ENCODE measurements around the gene AMD1.
"Not testable (repeated sequence)": the region's sequence is repeated elsewhere in the genome, so short reads cannot be mapped to it uniquely, and the experiment has no call there.

The AMD1 gene

DNA sequence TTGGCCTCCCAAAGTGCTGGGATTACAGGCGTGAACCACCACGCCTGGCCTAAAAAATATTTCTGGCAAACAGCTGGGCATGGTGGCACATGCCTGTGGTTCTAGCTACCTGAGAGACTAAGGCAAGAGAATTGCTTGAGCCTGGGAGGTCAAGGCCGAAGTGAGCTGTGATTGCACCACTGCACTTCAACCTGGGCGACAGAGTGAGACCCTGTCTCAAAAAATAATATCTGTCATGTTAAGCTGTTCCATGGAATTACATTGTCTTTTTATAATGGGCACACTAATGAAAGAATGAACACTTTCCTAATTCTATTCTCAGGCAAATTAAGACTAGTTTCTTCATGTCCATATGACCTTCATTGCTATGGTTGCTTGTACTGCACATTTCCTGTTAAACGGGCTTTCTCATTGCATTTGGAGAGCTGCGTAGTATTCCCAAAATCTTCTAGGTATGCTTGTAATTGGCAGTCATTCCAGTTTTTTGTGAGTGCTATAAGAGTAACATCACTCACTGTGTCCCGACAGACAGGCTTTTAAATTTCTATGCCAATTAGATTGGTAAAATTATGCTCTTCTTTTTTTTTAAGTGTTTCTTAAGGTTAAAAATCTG lies 12.1 kb downstream of the AMD1 start:
- H3K4me3 ChIP-seq (ENCODE audit: insufficient read depth, low read depth, low read length, poor library complexity, severe bottlenecking) = no peak overlapping the region
- H3K36me3 ChIP-seq (ENCODE audit: control insufficient read depth, insufficient read depth, low read length) = peaks cover 23% of the 10 kb centered on the region
- DNase-seq = no peak
- H3K9me3 ChIP-seq (ENCODE audit: control insufficient read depth, low read length) = no peaks in the 10 kb centered on the region
- H3K27me3 ChIP-seq (replicated peaks; ENCODE audit: control insufficient read depth, insufficient read depth, low read length, poor library complexity, severe bottlenecking) = no peaks in the 10 kb centered on the region
- no peak overlapping the region for H3K27ac ChIP-seq (ENCODE audit: insufficient read depth, low read length, poor library complexity, severe bottlenecking)
- peaks cover 31% of the 10 kb centered on the region for H3K4me1 ChIP-seq (ENCODE audit: control insufficient read depth, insufficient read depth, low read length, poor library complexity, severe bottlenecking)

DNA sequence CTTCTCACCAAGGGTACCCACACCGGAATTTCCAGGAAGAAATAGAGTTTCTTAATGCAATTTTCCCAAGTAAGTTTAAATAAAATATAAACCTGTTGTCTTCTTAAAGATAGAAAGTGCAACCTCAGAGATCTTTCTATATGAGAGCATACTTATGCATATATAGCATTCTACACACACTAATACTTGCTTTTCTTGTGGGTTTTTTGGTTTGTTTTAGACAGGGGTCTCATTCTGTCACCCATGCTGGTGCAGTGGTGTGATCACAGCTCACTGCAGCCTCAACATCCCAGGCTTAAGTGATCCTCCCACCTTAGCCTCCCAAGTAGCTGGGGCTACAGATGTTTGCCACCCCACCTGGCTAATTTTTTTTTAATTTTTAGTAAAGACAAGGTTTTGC lies 15.7 kb downstream of the AMD1 start:
- peaks cover 53% of the 10 kb centered on the region for H3K36me3 ChIP-seq (ENCODE audit: control insufficient read depth, insufficient read depth, low read length)
- H3K27ac ChIP-seq (ENCODE audit: insufficient read depth, low read length, poor library complexity, severe bottlenecking) = no peak overlapping the region
- no peak overlapping the region for H3K4me3 ChIP-seq (ENCODE audit: insufficient read depth, low read depth, low read length, poor library complexity, severe bottlenecking)
- H3K4me1 ChIP-seq (ENCODE audit: control insufficient read depth, insufficient read depth, low read length, poor library complexity, severe bottlenecking) = peaks cover 3% of the 10 kb centered on the region
- DNase-seq = no peak
- H3K27me3 ChIP-seq (replicated peaks; ENCODE audit: control insufficient read depth, insufficient read depth, low read length, poor library complexity, severe bottlenecking) = no peaks in the 10 kb centered on the region
- no peaks in the 10 kb centered on the region for H3K9me3 ChIP-seq (ENCODE audit: control insufficient read depth, low read length)

- no peaks in the 10 kb centered on the region for H3K27me3 ChIP-seq (replicated peaks; ENCODE audit: control insufficient read depth, insufficient read depth, low read length, poor library complexity, severe bottlenecking)
- no peaks in the 10 kb centered on the region for H3K4me1 ChIP-seq (ENCODE audit: control insufficient read depth, insufficient read depth, low read length, poor library complexity, severe bottlenecking)
- no peak overlapping the region for H3K27ac ChIP-seq (ENCODE audit: insufficient read depth, low read length, poor library complexity, severe bottlenecking)
- peaks cover 58% of the 10 kb centered on the region for H3K36me3 ChIP-seq (ENCODE audit: control insufficient read depth, insufficient read depth, low read length)
- H3K9me3 ChIP-seq (ENCODE audit: control insufficient read depth, low read length) = no peaks in the 10 kb centered on the region
- DNase-seq = no peak
- H3K4me3 ChIP-seq (ENCODE audit: insufficient read depth, low read depth, low read length, poor library complexity, severe bottlenecking) = no peak overlapping the region
Measured at GRCh38 chr6:110895907-110896608, 21.5 kb downstream of the AMD1 start.

- Histone ChIP-seq H3K4me3 (ENCODE audit: insufficient read depth, low read depth, low read length, poor library complexity, severe bottlenecking) (no peak overlapping the region), H3K27ac (ENCODE audit: insufficient read depth, low read length, poor library complexity, severe bottlenecking) (no peak overlapping the region), H3K27me3 (replicated peaks; ENCODE audit: control insufficient read depth, insufficient read depth, low read length, poor library complexity, severe bottlenecking) (no peaks in the 10 kb centered on the region), H3K9me3 (ENCODE audit: control insufficient read depth, low read length) (no peaks in the 10 kb centered on the region), H3K4me1 (ENCODE audit: control insufficient read depth, insufficient read depth, low read length, poor library complexity, severe bottlenecking) (no peaks in the 10 kb centered on the region), H3K36me3 (ENCODE audit: control insufficient read depth, insufficient read depth, low read length) (peaks cover 44% of the 10 kb centered on the region)
- DNase-seq = no peak
Measured at GRCh38 chr6:110897433-110897832, 22.8 kb downstream of the AMD1 start.

- Histone ChIP-seq H3K4me1 (ENCODE audit: control insufficient read depth, insufficient read depth, low read length, poor library complexity, severe bottlenecking) (no peaks in the 10 kb centered on the region), H3K36me3 (ENCODE audit: control insufficient read depth, insufficient read depth, low read length) (peaks cover 37% of the 10 kb centered on the region), H3K9me3 (ENCODE audit: control insufficient read depth, low read length) (no peaks in the 10 kb centered on the region), H3K27me3 (replicated peaks; ENCODE audit: control insufficient read depth, insufficient read depth, low read length, poor library complexity, severe bottlenecking) (no peaks in the 10 kb centered on the region), H3K27ac (ENCODE audit: insufficient read depth, low read length, poor library complexity, severe bottlenecking) (no peak overlapping the region), H3K4me3 (ENCODE audit: insufficient read depth, low read depth, low read length, poor library complexity, severe bottlenecking) (no peak overlapping the region)
- DNase-seq = no peak
Measured at GRCh38 chr6:110898111-110898510, 23.5 kb downstream of the AMD1 start.

DNA sequence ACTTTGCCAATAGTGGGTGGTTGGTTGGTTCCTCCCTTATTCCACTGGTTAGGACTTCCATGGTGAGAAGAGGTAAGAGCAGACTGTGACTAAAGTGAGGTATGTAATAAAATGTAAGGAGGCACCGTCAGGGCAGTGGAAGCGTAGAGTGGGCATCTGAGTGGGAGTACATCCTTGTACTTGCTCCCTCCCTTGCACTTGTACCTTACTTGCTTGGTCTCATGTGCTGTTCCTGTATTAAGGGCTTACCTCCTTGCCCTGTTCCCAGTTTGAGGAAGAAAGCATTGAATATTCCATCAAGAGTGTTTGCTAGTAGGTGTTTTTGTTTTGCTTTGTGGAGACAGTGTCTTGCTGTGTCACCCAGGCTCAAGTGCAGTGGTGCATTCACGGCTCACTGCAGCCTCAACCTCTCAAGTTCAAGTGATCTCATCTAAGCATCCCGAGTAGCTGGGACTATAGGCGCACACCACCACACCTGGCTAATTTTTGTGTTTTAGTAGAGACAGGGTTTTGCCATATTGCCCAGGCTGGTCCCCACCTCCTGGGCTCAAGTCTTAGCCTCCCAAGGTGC lies 25.5 kb downstream of the AMD1 start:
- no peak for DNase-seq
- Histone ChIP-seq H3K36me3 (ENCODE audit: control insufficient read depth, insufficient read depth, low read length) (peaks cover 23% of the 10 kb centered on the region), H3K27ac (ENCODE audit: insufficient read depth, low read length, poor library complexity, severe bottlenecking) (no peak overlapping the region), H3K27me3 (replicated peaks; ENCODE audit: control insufficient read depth, insufficient read depth, low read length, poor library complexity, severe bottlenecking) (no peaks in the 10 kb centered on the region), H3K4me3 (ENCODE audit: insufficient read depth, low read depth, low read length, poor library complexity, severe bottlenecking) (no peak overlapping the region), H3K4me1 (ENCODE audit: control insufficient read depth, insufficient read depth, low read length, poor library complexity, severe bottlenecking) (no peaks in the 10 kb centered on the region), H3K9me3 (ENCODE audit: control insufficient read depth, low read length) (no peaks in the 10 kb centered on the region)

DNA sequence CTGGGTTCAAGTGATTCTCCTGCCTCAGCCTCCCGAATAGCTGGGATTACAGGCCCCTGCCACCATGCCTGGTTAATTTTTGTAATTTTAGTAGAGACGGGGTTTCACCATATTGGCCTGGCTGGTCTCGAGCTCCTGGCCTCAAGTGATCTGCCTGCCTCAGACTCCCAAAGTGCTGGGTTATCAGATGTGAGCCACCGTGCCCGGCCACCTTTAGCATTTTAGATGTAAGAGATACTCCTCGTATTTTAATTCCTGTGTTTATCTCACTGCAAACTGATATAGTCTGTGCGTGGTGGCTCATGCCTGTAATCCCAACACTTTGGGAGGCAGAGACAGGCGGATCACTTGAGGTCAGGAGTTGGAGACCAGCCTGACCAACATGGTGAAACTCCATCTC lies 27.0 kb downstream of the AMD1 start:
- not testable (repeated sequence) for H3K36me3 ChIP-seq (ENCODE audit: control insufficient read depth, insufficient read depth, low read length); H3K4me1 ChIP-seq (ENCODE audit: control insufficient read depth, insufficient read depth, low read length, poor library complexity, severe bottlenecking); H3K27me3 ChIP-seq (replicated peaks; ENCODE audit: control insufficient read depth, insufficient read depth, low read length, poor library complexity, severe bottlenecking); H3K9me3 ChIP-seq (ENCODE audit: control insufficient read depth, low read length); DNase-seq; H3K4me3 ChIP-seq (ENCODE audit: insufficient read depth, low read depth, low read length, poor library complexity, severe bottlenecking); H3K27ac ChIP-seq (ENCODE audit: insufficient read depth, low read length, poor library complexity, severe bottlenecking)

DNA sequence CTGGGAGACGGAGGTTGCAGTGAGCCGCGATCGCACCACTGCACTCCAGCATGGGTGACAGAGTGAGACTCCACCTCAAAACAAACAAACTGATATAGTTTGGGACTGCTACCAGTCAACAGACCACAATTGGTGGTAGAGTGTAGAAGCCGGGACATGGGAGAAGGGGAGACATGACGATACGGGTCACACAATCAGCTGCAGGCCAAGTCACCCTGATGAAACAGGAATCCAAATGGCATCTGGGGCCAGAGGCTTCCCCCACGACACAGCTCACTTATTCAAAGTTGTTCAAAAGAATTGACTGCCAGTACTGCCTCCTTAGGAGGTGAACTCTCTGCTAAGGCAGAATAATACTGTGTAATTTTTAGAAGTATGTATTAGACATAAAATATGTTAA lies 27.5 kb downstream of the AMD1 start:
- H3K27me3 ChIP-seq (replicated peaks; ENCODE audit: control insufficient read depth, insufficient read depth, low read length, poor library complexity, severe bottlenecking) = no peaks in the 10 kb centered on the region
- no peak for DNase-seq
- H3K9me3 ChIP-seq (ENCODE audit: control insufficient read depth, low read length) = no peaks in the 10 kb centered on the region
- H3K4me1 ChIP-seq (ENCODE audit: control insufficient read depth, insufficient read depth, low read length, poor library complexity, severe bottlenecking) = no peaks in the 10 kb centered on the region
- peaks cover 4% of the 10 kb centered on the region for H3K36me3 ChIP-seq (ENCODE audit: control insufficient read depth, insufficient read depth, low read length)
- H3K27ac ChIP-seq (ENCODE audit: insufficient read depth, low read length, poor library complexity, severe bottlenecking) = no peak overlapping the region
- no peak overlapping the region for H3K4me3 ChIP-seq (ENCODE audit: insufficient read depth, low read depth, low read length, poor library complexity, severe bottlenecking)

DNA sequence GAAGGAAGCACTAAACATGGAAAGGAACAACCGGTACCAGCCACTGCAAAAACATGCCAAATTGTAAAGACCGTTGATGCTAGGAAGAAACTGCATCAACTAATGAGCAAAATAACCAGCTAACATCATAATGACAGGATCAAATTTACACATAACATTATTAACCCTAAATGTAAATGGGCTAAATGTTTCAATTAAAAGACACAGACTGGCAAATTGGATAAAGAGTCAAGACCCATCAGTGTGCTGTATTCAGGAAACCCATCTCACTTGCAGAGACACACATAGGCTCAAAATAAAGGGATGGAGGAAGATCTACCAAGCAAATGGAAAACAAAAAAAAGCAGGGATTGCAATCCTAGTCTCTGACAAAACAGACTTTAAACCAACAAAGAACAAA lies 31.7 kb downstream of the AMD1 start:
- not testable (repeated sequence) for H3K36me3 ChIP-seq (ENCODE audit: control insufficient read depth, insufficient read depth, low read length); DNase-seq; H3K27me3 ChIP-seq (replicated peaks; ENCODE audit: control insufficient read depth, insufficient read depth, low read length, poor library complexity, severe bottlenecking); H3K4me3 ChIP-seq (ENCODE audit: insufficient read depth, low read depth, low read length, poor library complexity, severe bottlenecking); H3K9me3 ChIP-seq (ENCODE audit: control insufficient read depth, low read length); H3K27ac ChIP-seq (ENCODE audit: insufficient read depth, low read length, poor library complexity, severe bottlenecking); H3K4me1 ChIP-seq (ENCODE audit: control insufficient read depth, insufficient read depth, low read length, poor library complexity, severe bottlenecking)

DNA sequence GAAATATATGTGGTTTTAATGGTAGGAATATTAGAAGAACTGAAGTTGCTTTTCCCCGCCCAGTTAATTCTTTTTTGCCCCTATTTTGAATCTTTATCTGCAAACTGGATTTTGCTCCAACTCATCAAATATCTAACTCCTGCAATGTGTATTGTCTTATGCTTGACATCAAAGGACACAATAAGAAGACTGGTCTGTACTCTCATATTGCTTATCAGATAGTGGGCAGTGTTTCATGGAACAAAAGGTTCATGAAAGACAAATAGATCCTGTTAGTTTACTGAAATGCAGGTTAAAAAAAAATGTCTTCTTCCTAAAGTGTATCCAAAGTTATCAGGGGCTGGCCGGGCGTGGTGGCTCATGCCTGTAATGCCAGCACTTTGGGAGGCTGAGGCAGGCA lies 56.2 kb downstream of the AMD1 start:
- Histone ChIP-seq H3K27me3 (replicated peaks; ENCODE audit: control insufficient read depth, insufficient read depth, low read length, poor library complexity, severe bottlenecking) (no peaks in the 10 kb centered on the region), H3K27ac (ENCODE audit: insufficient read depth, low read length, poor library complexity, severe bottlenecking) (no peak overlapping the region), H3K9me3 (ENCODE audit: control insufficient read depth, low read length) (no peaks in the 10 kb centered on the region), H3K4me1 (ENCODE audit: control insufficient read depth, insufficient read depth, low read length, poor library complexity, severe bottlenecking) (no peaks in the 10 kb centered on the region), H3K4me3 (ENCODE audit: insufficient read depth, low read depth, low read length, poor library complexity, severe bottlenecking) (no peak overlapping the region), H3K36me3 (ENCODE audit: control insufficient read depth, insufficient read depth, low read length) (no peaks in the 10 kb centered on the region)
- no peak for DNase-seq
